Thyroid gland (tissue), 4 donors: ENCODE measurements around the gene CSPG4. TPM values are rescaled to one million over a fixed set of nuclear protein-coding genes. Genes with fewer than 3 reads are reported as not detected.

Source experiments
- DNase-seq, 2 donors: peaks; one replicate each; pipeline ENCODE4 v3.0.0-alpha.2; 2019
- H3K27ac ChIP-seq, 3 donors: fragments of 200-600 bp; sonication (generic); 1 replicate in 2 of 3; 2 replicates in 1 of 3; pipeline ENCODE4 v1.5.1; 2016 to 2019; ENCODE audit warnings: mild to moderate bottlenecking in 1 of 3, moderate library complexity in 1 of 3
- H3K27me3 ChIP-seq: fragments of 200-600 bp; sonication (generic); one replicate; pipeline ENCODE4 v1.5.1; 2019
- H3K36me3 ChIP-seq, 2 donors: fragments of 200-600 bp; sonication (generic); one replicate each; pipeline ENCODE4 v1.5.1; 2016 to 2019
- H3K4me1 ChIP-seq, 2 donors: fragments of 200-600 bp; sonication (generic); one replicate each; pipeline ENCODE4 v1.5.1; 2017 to 2019
- H3K4me3 ChIP-seq, 3 donors: fragments of 200-600 bp; sonication (generic); replicated peaks in 1 of 3; 1 replicate in 2 of 3; 2 replicates in 1 of 3; pipeline ENCODE4 v1.5.1; 2016; ENCODE audit warnings: mild to moderate bottlenecking in 1 of 3
- H3K9me3 ChIP-seq: fragments of 200-600 bp; sonication (generic); one replicate; pipeline ENCODE4 v1.5.1; 2017
- CTCF ChIP-seq, 6 experiments: fragments of 200-600 bp in 3 of 6; fragments of 450-650 bp in 3 of 6; sonication (generic) in 3 of 6; IDR thresholded peaks; one replicate each; pipeline ENCODE4 v1.5.1; 2016 to 2019; ENCODE audit warnings: antibody characterized with exemption in 6 of 6, mild to moderate bottlenecking in 2 of 6, inconsistent platforms in 1 of 6, moderate library complexity in 1 of 6
- POLR2A ChIP-seq, 2 donors: fragments of 450-650 bp; IDR thresholded peaks; one replicate each; pipeline ENCODE4 v1.6.1; 2017; ENCODE audit warnings: antibody characterized with exemption in 2 of 2, mild to moderate bottlenecking in 2 of 2, moderate library complexity in 1 of 2
- WGBS, 2 donors: methylation state at CpG; one replicate each; pipeline ENCODE4 v1.1.5; 2017; 5-methylcytosine and 5-hydroxymethylcytosine counted together
- intact Hi-C: fragments of 100-400 bp; cut with DNase I; formaldehyde crosslinking; loops from one replicate; pipeline ENCODE4 v1.15.1; 2023
- total RNA-seq, 4 donors: library from RNA; depleted of rRNA; stranded (reverse); fragments of >200 nt; gene quantifications; one replicate each; pipeline ENCODE4 v1.2.3, GENCODE V29; 2016

Gene CSPG4
- total RNA-seq, 4 donors from 2014 or later: 2.4 to 10.5 (median 3.2) TPM

DNA sequence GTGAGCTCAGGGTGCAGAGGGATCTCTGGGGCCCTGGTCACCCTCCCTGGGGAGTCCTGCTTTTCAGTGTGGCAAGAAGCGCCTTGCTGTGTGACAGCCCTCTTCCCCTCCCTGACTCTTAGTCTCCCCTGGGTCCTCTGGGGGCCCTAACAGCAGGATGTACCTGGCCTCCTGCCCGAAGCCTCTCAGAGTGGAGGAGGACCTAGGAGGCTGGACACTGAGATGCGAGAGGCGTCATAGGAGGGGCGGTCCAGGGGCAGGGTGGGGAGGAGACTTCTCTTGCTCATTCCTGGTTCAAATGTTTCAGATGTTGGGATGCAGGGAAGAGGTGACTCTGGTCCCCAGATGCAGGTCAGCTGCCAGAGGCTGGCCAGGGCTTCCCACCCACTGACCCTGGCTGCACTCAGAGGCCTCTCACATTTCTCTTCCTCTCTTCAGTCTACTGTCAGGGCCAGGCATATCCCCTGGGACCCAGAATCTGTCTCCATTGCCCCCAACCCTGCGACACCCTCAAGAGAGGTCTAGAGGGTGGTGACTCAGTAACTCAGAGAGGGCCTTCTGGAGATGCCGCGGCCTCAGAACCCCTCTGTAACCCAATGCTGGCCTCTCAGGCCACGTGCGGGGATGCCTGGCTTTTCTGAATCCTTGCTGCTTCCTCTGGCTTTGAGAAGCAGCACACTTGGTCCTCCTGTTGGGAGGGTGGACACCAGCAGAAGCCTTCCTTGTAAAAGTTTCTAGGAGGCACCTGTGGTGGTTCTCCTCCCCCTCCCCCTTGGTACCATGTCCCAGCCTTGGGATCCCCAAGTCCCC, 39.0 kb downstream of the CSPG4 start:
- TF ChIP-seq CTCF (IDR thresholded peaks at IDR 0.05): no peak
- TF ChIP-seq POLR2A (IDR thresholded peaks at IDR 0.05): no peak
- WGBS, 2 donors: 55 to 59% methylated on average over 9 to 10 of the region's 10 CpGs
- Histone ChIP-seq H3K27ac (peak overlapping the region; percentile 42 to 73 (median 73)), H3K4me3 (no peak overlapping the region), H3K4me1 (peaks cover 18 to 28% of the 10 kb centered on the region in 2 donors), H3K27me3 (no peaks in the 10 kb centered on the region), H3K9me3 (no peaks in the 10 kb centered on the region), H3K36me3 (no peaks in the 10 kb centered on the region)
- intact Hi-C loops: no loop called here
- peak; percentile 82 to 86 for DNase-seq

DNA sequence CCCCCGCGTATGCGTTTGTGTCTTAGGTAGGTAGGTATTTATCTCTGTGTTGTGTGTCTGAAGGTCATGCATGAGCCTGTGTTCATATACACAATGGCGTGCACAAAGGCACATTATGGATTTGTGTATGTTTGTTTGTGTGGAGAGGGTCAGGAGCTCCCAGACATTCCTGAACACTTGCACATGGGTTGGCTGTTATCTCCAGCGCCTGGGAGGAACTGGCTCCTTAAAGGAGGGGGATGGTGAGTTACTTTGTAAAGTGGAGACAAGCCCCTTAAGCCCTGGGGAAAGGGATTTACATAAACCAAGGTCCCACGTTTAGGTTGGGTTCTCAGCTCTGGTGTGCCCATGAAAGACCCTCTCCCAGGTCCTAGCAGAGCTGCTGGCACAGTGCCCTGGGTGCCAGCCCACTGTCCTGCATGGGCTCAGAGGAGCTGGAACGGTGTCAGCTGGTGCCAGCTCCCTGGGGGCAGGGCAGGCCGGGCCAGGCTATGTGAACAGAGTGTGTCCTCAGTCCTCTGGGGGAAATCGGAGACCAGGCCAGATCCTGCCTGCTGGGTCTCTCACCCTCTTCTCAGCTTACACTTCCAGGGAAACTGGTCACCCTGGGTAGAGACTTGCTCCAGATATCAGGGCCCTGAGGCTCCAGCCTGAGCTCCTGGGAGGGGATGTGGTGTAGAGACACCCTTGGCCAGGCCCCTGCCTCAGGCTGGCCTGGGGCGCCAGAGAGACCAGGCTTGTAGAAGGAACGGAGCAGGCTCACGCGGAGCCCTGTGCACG, 39.8 kb downstream of the CSPG4 start:
- peaks cover 18 to 28% of the 10 kb centered on the region in 2 donors for H3K4me1 ChIP-seq
- no peak overlapping the region for H3K4me3 ChIP-seq
- H3K36me3 ChIP-seq: no peaks in the 10 kb centered on the region
- TF ChIP-seq POLR2A (IDR thresholded peaks at IDR 0.05): no peak
- TF ChIP-seq CTCF (IDR thresholded peaks at IDR 0.05): no peak
- no peaks in the 10 kb centered on the region for H3K27me3 ChIP-seq
- H3K27ac ChIP-seq: peak overlapping the region; percentile 42 to 73 (median 73)
- intact Hi-C loops: no loop called here
- no peaks in the 10 kb centered on the region for H3K9me3 ChIP-seq
- DNase-seq: peak; percentile 72 to 74
- 36 to 56% methylated on average over 8 to 14 of the region's 14 CpGs for WGBS, 2 donors

GRCh38 chr15:75671730-75672602, 40.7 kb downstream of the CSPG4 start:
- TF ChIP-seq CTCF (IDR thresholded peaks at IDR 0.05): no peak
- no peak for TF ChIP-seq POLR2A (IDR thresholded peaks at IDR 0.05)
- no peaks in the 10 kb centered on the region for H3K9me3 ChIP-seq
- H3K36me3 ChIP-seq: no peaks in the 10 kb centered on the region
- WGBS, 2 donors: 80 to 84% methylated on average over 10 to 11 of the region's 11 CpGs
- peaks cover 18 to 37% of the 10 kb centered on the region in 2 donors for H3K4me1 ChIP-seq
- peak overlapping the region in 2 of 3 donors; percentile 73 for H3K27ac ChIP-seq
- DNase-seq: no peak
- no peaks in the 10 kb centered on the region for H3K27me3 ChIP-seq
- no peak overlapping the region for H3K4me3 ChIP-seq
- intact Hi-C loops: no loop called here

GRCh38 chr15:75669879-75670212, 42.8 kb downstream of the CSPG4 start:
- H3K27ac ChIP-seq: no peak overlapping the region
- WGBS, 2 donors: 81 to 100% methylated on average over 2 to 6 of the region's 6 CpGs

More at GRCh38 chr15:75669879-75670212, 42.8 kb downstream of the CSPG4 start:
- DNase-seq: no peak
- H3K36me3 ChIP-seq: no peaks in the 10 kb centered on the region
- TF ChIP-seq POLR2A (IDR thresholded peaks at IDR 0.05) (no peak), CTCF (IDR thresholded peaks at IDR 0.05) (no peak)
- no peak overlapping the region for H3K4me3 ChIP-seq
- no peaks in the 10 kb centered on the region for H3K9me3 ChIP-seq
- intact Hi-C loops: no loop called here
- H3K4me1 ChIP-seq: peaks cover 23 to 41% of the 10 kb centered on the region in 2 donors
- H3K27me3 ChIP-seq: no peaks in the 10 kb centered on the region
